HCT116 (cell line): ENCODE measurements around the gene NEO1.

Experiments used
- CTCF ChIP-seq, 3 experiments: fragments of 200-600 bp in 1 of 3; sonication (generic) in 1 of 3; IDR thresholded peaks in 2 of 3; conservative IDR thresholded peaks in 1 of 3; 2 replicates each; pipeline ENCODE4 v1.5.1; 2012 to 2017; ENCODE audit warnings: low read depth in 2 of 3, low read length in 2 of 3, antibody characterized with exemption in 1 of 3, borderline replicate concordance in 1 of 3, control low read depth in 1 of 3, mild to moderate bottlenecking in 1 of 3, mixed read lengths in 1 of 3, mixed run types in 1 of 3, moderate library complexity in 1 of 3; ENCODE audit not compliant: insufficient read depth in 1 of 3
- EGR1 ChIP-seq: IDR thresholded peaks from 2 replicates; pipeline ENCODE4 v1.6.1; 2012; ENCODE audit warnings: low read depth
- EZH2phosphoT487 ChIP-seq: fragments of 200-600 bp; IDR thresholded peaks from 2 replicates; pipeline ENCODE4 v1.6.1; 2018; ENCODE audit warnings: antibody characterized with exemption, borderline replicate concordance
- JUND ChIP-seq: IDR thresholded peaks from 2 replicates; pipeline ENCODE4 v1.6.1; 2012
- POLR2A ChIP-seq: IDR thresholded peaks from 2 replicates; pipeline ENCODE4 v1.7.0; 2011; ENCODE audit warnings: borderline replicate concordance; ENCODE audit not compliant: insufficient read depth, insufficient read length; ENCODE audit errors: extremely low read depth
- REST ChIP-seq: IDR thresholded peaks from 2 replicates; pipeline ENCODE4 v1.6.1; 2012; ENCODE audit warnings: low read depth
- YY1 ChIP-seq: IDR thresholded peaks from 2 replicates; pipeline ENCODE4 v1.6.1; 2011; ENCODE audit warnings: low read length, low read depth, moderate library complexity, mild to moderate bottlenecking; ENCODE audit not compliant: insufficient replicate concordance; ENCODE audit errors: extremely low read depth

- TF ChIP-seq POLR2A (no peak), EZH2phosphoT487 (no peak), YY1 (no peak), CTCF (IDR thresholded peaks at IDR 0.05 in 2 of 3, conservative IDR thresholded peaks at IDR 0.05 in 1 of 3; ENCODE audit: borderline replicate concordance in 1 of 3, insufficient read depth in 1 of 3, low read depth in 2 of 3, low read length in 2 of 3) (no peak), JUND (no peak), REST (no peak), EGR1 (no peak)
Measured at GRCh38 chr15:73053398-73053723, 1.1 kb downstream of the NEO1 start.
